ENCODE results near the gene MACROD2.

DNA sequence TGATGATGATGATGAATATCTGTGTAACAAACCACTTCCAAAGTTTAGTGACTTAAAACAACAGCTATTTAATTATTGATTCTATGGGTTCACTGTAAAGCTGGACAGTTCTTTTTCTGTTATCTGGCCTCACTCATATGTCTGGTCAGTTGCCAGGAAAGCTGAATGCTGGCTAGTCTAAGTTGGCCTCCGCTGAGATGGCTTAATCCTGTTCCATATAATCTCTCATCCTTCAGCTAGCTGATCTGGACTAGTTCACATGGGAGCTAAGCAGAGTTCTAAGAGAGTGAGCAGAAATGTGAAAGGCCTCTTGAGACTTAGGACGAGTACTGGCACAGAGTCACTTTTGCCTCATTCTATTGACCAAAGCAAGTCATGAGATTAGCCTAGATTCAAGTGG is 676.8 kb downstream of the MACROD2 start:
- TF ChIP-seq YY1 (IDR thresholded peaks at IDR 0.05; ENCODE audit: insufficient read depth, insufficient read length) (no peak), ZNF274 (IDR thresholded peaks at IDR 0.05; ENCODE audit: low read depth, low read length) (no peak), SUZ12 (IDR thresholded peaks at IDR 0.05; ENCODE audit: extremely low read depth, insufficient read depth, insufficient read length) (no peak)
